K562 (cell line): ENCODE measurements around the gene SFSWAP. TPM values are rescaled to one million over a fixed set of nuclear protein-coding genes. Genes with fewer than 3 reads are reported as not detected.

ENCODE experiments used
- ATAC-seq: fragments of 200-7000 bp; cut with Tn5 transposase; 3 replicates; pipeline ENCODE4 v1.9.1; 2020; ENCODE audit warnings: moderate library complexity
- BruUV-seq: library from RNA; stranded (reverse); fragments of 400-500 nt; replicated peaks from 2 replicates; lab custom pipeline; 2021; lab: Mats Ljungman, UMichigan
- CTCF ChIA-PET: fragments of 300-600 bp; formaldehyde crosslinking; extraction: SDS; loops from one replicate; lab custom pipeline; 2021; ENCODE audit warnings: low intra/inter-chr PET ratio; lab: Yijun Ruan, JAX
- POLR2A ChIA-PET: fragments of 300-600, 350-650 bp; sonication (Branson Sonifier 250); formaldehyde crosslinking; extraction: SDS; loops from one replicate; lab custom pipeline; 2021; ENCODE audit warnings: antibody characterized with exemption, inconsistent platforms; lab: Yijun Ruan, JAX
- DNase-seq, 4 experiments: peaks; one replicate each; pipeline versions ENCODE4 v3.0.0 to v3.0.0-alpha.2; 2011 to 2018; ENCODE audit warnings: low spot score in 3 of 4, mixed read lengths in 3 of 4; ENCODE audit errors: extremely low read depth in 1 of 4
- FAIRE-seq: peaks from 2 replicates; lab custom pipeline; 2011; peaks lifted over from hg19 to GRCh38; lab: Jason Lieb, UNC
- H2AFZ ChIP-seq: 2 replicates; pipeline ENCODE4 v1.6.0; 2011; ENCODE audit warnings: low read depth, low read length, control low read depth, inconsistent platforms
- H3K27ac ChIP-seq: fragments of 200-600 bp; 3 replicates; pipeline ENCODE4 v1.8.0; 2011; ENCODE audit warnings: low read depth, mild to moderate bottlenecking, control low read depth, inconsistent platforms, low read length, moderate library complexity, mixed read lengths; ENCODE audit errors: extremely low read depth
- H3K27me3 ChIP-seq, 2 experiments: fragments of 300-600 bp in 1 of 2; 2 replicates in 1 of 2; 3 replicates in 1 of 2; pipeline versions ENCODE4 v1.6.0 to v1.8.0; 2011; ENCODE audit warnings: inconsistent platforms in 2 of 2, low read length in 2 of 2, mild to moderate bottlenecking in 1 of 2, mixed read lengths in 1 of 2, moderate library complexity in 1 of 2; ENCODE audit not compliant: control insufficient read depth in 2 of 2, insufficient read depth in 2 of 2
- H3K36me3 ChIP-seq: fragments of 300-600 bp; 3 replicates; pipeline ENCODE4 v1.8.0; 2011; ENCODE audit warnings: mild to moderate bottlenecking, low read length, inconsistent platforms; ENCODE audit not compliant: control insufficient read depth, insufficient read depth
- H3K4me1 ChIP-seq, 2 experiments: fragments of 200-600 bp in 1 of 2; replicated peaks in 1 of 2; 2 replicates in 1 of 2; 3 replicates in 1 of 2; pipeline versions ENCODE4 v1.5.1 to v1.8.0; 2011; ENCODE audit warnings: inconsistent platforms in 2 of 2, low read length in 2 of 2, mild to moderate bottlenecking in 1 of 2, mixed read lengths in 1 of 2, moderate library complexity in 1 of 2; ENCODE audit not compliant: control insufficient read depth in 2 of 2, insufficient read depth in 2 of 2
- H3K4me2 ChIP-seq: 2 replicates; pipeline ENCODE4 v1.6.1; 2011; ENCODE audit warnings: low read length, control low read depth, inconsistent platforms, mixed read lengths; ENCODE audit not compliant: insufficient read depth
- H3K4me3 ChIP-seq: fragments of 200-600 bp; sonication (generic), shearing (Covaris generic); 2 replicates; pipeline ENCODE4 v1.5.1; 2016; ENCODE audit warnings: control low read depth, inconsistent platforms
- H3K79me2 ChIP-seq: fragments of 200-600 bp; 3 replicates; pipeline ENCODE4 v1.8.0; 2011; ENCODE audit warnings: low read length, inconsistent platforms; ENCODE audit not compliant: control insufficient read depth, insufficient read depth
- H3K9ac ChIP-seq, 2 experiments: 2 replicates each; pipeline versions ENCODE4 v1.6.0 to v1.6.1; 2011; ENCODE audit warnings: low read depth in 2 of 2, low read length in 2 of 2, control low read depth in 1 of 2, inconsistent platforms in 1 of 2, mild to moderate bottlenecking in 1 of 2, mixed read lengths in 1 of 2; ENCODE audit not compliant: insufficient read depth in 1 of 2
- H3K9me1 ChIP-seq: one replicate; pipeline ENCODE4 v1.6.0; 2011; ENCODE audit warnings: inconsistent platforms, mild to moderate bottlenecking, low read length, moderate library complexity; ENCODE audit not compliant: control insufficient read depth, insufficient read depth
- H3K9me3 ChIP-seq: replicated peaks from 2 replicates; pipeline ENCODE4 v1.5.1; 2011; ENCODE audit warnings: low read depth, low read length, inconsistent platforms; ENCODE audit not compliant: control insufficient read depth, insufficient read depth
- H4K20me1 ChIP-seq: replicated peaks from 2 replicates; pipeline ENCODE4 v1.6.1; 2011; ENCODE audit warnings: low read length, inconsistent platforms, mixed read lengths; ENCODE audit not compliant: control insufficient read depth, insufficient read depth
- ATF7 ChIP-seq: fragments of 450-650 bp; IDR thresholded peaks from 2 replicates; pipeline ENCODE4 v1.7.1; 2014; ENCODE audit warnings: mild to moderate bottlenecking, moderate library complexity
- CC2D1A ChIP-seq: fragments of 450-650 bp; IDR thresholded peaks from 2 replicates; pipeline ENCODE4 v1.6.1; 2017; ENCODE audit warnings: mild to moderate bottlenecking
- CEBPB ChIP-seq: fragments of 450-650 bp; IDR thresholded peaks from 2 replicates; pipeline ENCODE4 v1.6.1; 2016; ENCODE audit warnings: missing genetic modification characterization, missing compliant biosample characterization
- GATA2 ChIP-seq: sonication (generic); formaldehyde crosslinking; IDR thresholded peaks from 2 replicates; pipeline ENCODE4 v1.4.0; 2020; ENCODE audit warnings: mild to moderate bottlenecking, missing genetic modification reagents
- HEY1 ChIP-seq: fragments of 250-450 bp; sonication (Bioruptor Pico); IDR thresholded peaks from 2 replicates; pipeline ENCODE4 v1.5.0; 2020; ENCODE audit warnings: mild to moderate bottlenecking, moderate library complexity, borderline replicate concordance
- KDM2B ChIP-seq: fragments of 250-450 bp; sonication (Bioruptor Pico); IDR thresholded peaks from 2 replicates; pipeline ENCODE4 v1.8.0; 2021; ENCODE audit warnings: mild to moderate bottlenecking, moderate library complexity
- SAP30 ChIP-seq: fragments of 200-600 bp; sonication (generic); IDR thresholded peaks from 2 replicates; pipeline ENCODE4 v1.6.1; 2012; ENCODE audit warnings: borderline replicate concordance, low read depth, mild to moderate bottlenecking, moderate library complexity, low read length, control low read depth, inconsistent platforms; ENCODE audit not compliant: insufficient read depth, poor library complexity, severe bottlenecking
- SUPT5H ChIP-seq: fragments of 450-650 bp; IDR thresholded peaks from 2 replicates; pipeline ENCODE4 v1.6.1; 2016
- ZNF224 ChIP-seq: sonication (generic); formaldehyde crosslinking; IDR thresholded peaks from 2 replicates; pipeline ENCODE4 v1.8.0; 2022; ENCODE audit warnings: mild to moderate bottlenecking, missing genetic modification reagents
- ZNF586 ChIP-seq: fragments of 450-650 bp; formaldehyde crosslinking; conservative IDR thresholded peaks from 2 replicates; pipeline ENCODE4 v1.4.0; 2020; ENCODE audit warnings: mild to moderate bottlenecking, moderate library complexity
- WGBS: fragments of 100-300 bp; shearing (Covaris generic); methylation state at CpG from one replicate; pipeline ENCODE4 v1.1.6; 2016; ENCODE audit warnings: low coverage, mixed read lengths; ENCODE audit not compliant: insufficient coverage; ENCODE audit errors: missing lambda C conversion rate; 5-methylcytosine and 5-hydroxymethylcytosine counted together
- in situ Hi-C: fragments of 300-500 bp; cut with MboI; formaldehyde crosslinking; loops from 4 replicates; pipeline ENCODE4 v1.15.0; 2018; ENCODE audit warnings: inconsistent platforms, mixed read lengths
- intact Hi-C: fragments of 100-400 bp; cut with micrococcal nuclease; formaldehyde crosslinking; loops from 2 replicates; pipeline ENCODE4 v1.14.2; 2022
- polyA plus RNA-seq, 8 experiments: library from polyadenylated mRNA; depleted of rRNA in 4 of 8; stranded (reverse) in 5 of 8; unstranded in 3 of 8; fragments of >200 nt; fragmentation: Nextera tagmentation in 2 of 8; fragmentation: Illumina TruSeq in 1 of 8; extraction: Ambion mirVana in 2 of 8; extraction: Trizol in 1 of 8; gene quantifications; 2 replicates each; pipeline versions ENCODE4 v1.2.1 to v1.2.3, GENCODE V29; 2011 to 2014; ENCODE audit warnings: inconsistent platforms in 1 of 8, missing spikeins in 1 of 8
- total RNA-seq, 7 experiments: library from RNA; depleted of rRNA in 6 of 7; stranded (reverse); fragments of >200 nt in 6 of 7; fragmentation: Illumina TruSeq in 2 of 7; extraction: Trizol in 2 of 7; gene quantifications; 2 replicates each; pipeline versions ENCODE4 v1.2.1 to v1.2.3, GENCODE V29; 2011 to 2021; ENCODE audit warnings: low replicate concordance in 1 of 7
- TF ChIP-seq, protein P1 (sequence below): fragments of 150-350 bp; IDR thresholded peaks from 2 replicates; pipeline ENCODE4 v1.6.1; 2014; ENCODE audit warnings: low read depth, mild to moderate bottlenecking, low read length, borderline replicate concordance
- TF ChIP-seq, protein P2 (sequence below): sonication (generic); formaldehyde crosslinking; IDR thresholded peaks from 2 replicates; pipeline ENCODE4 v1.9.0; 2022; ENCODE audit warnings: mild to moderate bottlenecking, missing genetic modification reagents

Gene SFSWAP
- total and polyA plus RNA-seq, 9 of the 15 experiments (the other 6 are each of a cell fraction or from before 2014, with no cell fraction given), result 2.4 to 60.4 (median 32.6) TPM

DNA sequence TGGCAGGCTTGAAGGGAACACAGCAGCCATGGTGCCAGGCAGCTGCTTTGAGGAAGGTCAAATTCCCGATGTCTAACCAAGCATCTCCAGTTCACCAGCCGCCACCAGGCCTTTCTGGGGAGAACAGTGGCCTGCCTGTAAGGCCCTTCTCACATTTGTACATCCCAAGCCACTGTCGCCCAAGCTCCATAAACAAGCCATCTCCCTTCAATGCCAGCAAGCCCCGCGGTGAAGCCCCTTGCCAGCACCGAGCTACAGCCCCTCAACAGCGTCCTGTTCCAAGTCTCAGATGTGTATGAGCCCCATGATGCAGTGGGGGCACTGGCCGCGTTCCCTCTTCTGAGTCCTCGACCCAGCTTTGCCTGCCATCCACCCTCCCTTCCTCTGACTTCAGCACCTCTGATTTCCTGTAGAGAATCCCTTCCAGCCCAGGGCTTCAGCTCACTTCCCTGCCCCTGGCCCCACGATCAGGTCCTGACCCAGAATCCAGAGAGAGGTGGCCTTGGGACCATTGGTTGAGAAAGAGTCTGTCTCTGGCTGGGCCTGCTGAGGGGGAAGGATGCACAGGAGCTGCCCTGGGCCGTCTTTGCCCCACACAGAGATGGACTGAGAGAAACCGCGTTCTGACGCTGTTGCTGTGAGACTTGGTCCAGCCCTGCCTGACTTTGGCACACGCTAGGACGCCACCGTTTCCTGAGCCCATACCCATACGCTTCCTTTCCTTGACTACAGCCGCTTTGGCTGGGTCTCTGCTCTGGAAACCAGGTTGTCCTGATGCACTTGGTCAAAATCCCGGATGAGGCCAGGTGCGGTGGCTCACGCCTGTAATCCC is 115.4 kb downstream of the SFSWAP start:
- POLR2A ChIA-PET, result interaction anchor here (0.6 to 1.8 kb wide), 7 partner anchors 10 to 256 kb away, joined by 3 to 4 read pairs (median 3); no protein-coding TSS in a partner anchor
- TF ChIP-seq, protein P1, sequence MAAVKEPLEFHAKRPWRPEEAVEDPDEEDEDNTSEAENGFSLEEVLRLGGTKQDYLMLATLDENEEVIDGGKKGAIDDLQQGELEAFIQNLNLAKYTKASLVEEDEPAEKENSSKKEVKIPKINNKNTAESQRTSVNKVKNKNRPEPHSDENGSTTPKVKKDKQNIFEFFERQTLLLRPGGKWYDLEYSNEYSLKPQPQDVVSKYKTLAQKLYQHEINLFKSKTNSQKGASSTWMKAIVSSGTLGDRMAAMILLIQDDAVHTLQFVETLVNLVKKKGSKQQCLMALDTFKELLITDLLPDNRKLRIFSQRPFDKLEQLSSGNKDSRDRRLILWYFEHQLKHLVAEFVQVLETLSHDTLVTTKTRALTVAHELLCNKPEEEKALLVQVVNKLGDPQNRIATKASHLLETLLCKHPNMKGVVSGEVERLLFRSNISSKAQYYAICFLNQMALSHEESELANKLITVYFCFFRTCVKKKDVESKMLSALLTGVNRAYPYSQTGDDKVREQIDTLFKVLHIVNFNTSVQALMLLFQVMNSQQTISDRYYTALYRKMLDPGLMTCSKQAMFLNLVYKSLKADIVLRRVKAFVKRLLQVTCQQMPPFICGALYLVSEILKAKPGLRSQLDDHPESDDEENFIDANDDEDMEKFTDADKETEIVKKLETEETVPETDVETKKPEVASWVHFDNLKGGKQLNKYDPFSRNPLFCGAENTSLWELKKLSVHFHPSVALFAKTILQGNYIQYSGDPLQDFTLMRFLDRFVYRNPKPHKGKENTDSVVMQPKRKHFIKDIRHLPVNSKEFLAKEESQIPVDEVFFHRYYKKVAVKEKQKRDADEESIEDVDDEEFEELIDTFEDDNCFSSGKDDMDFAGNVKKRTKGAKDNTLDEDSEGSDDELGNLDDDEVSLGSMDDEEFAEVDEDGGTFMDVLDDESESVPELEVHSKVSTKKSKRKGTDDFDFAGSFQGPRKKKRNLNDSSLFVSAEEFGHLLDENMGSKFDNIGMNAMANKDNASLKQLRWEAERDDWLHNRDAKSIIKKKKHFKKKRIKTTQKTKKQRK, result no peak
- TF ChIP-seq SAP30, result no peak
- TF ChIP-seq, protein P2, sequence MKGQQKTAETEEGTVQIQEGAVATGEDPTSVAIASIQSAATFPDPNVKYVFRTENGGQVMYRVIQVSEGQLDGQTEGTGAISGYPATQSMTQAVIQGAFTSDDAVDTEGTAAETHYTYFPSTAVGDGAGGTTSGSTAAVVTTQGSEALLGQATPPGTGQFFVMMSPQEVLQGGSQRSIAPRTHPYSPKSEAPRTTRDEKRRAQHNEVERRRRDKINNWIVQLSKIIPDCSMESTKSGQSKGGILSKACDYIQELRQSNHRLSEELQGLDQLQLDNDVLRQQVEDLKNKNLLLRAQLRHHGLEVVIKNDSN, result no peak
- TF ChIP-seq KDM2B (CRISPR knock-in tag), result no peak
- TF ChIP-seq ZNF586 (CRISPR knock-in tag), result no peak
- TF ChIP-seq SUPT5H, result no peak
- TF ChIP-seq HEY1 (CRISPR knock-in tag), result no peak
- no peak for TF ChIP-seq CC2D1A
- no peak for TF ChIP-seq GATA2 (CRISPR knock-in tag)
- no peak for TF ChIP-seq CEBPB (tag)
- TF ChIP-seq ZNF224 (CRISPR knock-in tag), result no peak
- no peak for TF ChIP-seq ATF7
- BruUV-seq, result no TSS peak
- FAIRE-seq, result no peak
- H3K79me2 ChIP-seq, result peaks cover 19% of the 10 kb centered on the region
- H3K4me2 ChIP-seq, result no peak overlapping the region
- DNase-seq, result no peak
- CTCF ChIA-PET, result no interaction called here
- no peak overlapping the region for H2AFZ ChIP-seq
- H3K9me1 ChIP-seq, result no peaks in the 10 kb centered on the region
- no peaks in the 10 kb centered on the region for H3K9me3 ChIP-seq
- intact Hi-C loops (loop anchor here (10.0 kb wide), 1 partner anchor 912 kb away; no protein-coding TSS in a partner anchor), in situ Hi-C loops (loop anchor here (10.0 kb wide), 1 partner anchor 902 kb away; no protein-coding TSS in a partner anchor)
- peaks cover 13 to 47% of the 10 kb centered on the region in 2 experiments for H3K27me3 ChIP-seq
- H3K36me3 ChIP-seq, result no peaks in the 10 kb centered on the region
- ATAC-seq, result no peak
- H3K9ac ChIP-seq, result peak overlapping the region in 1 of 2 experiments; percentile 35; a peak in 1 of 4 replicates
- no peak overlapping the region for H3K27ac ChIP-seq
- 41% methylated on average over 22 of the region's 23 CpGs for WGBS
- no peak overlapping the region for H3K4me3 ChIP-seq
- H4K20me1 ChIP-seq, result 0 out of 2 replicates have a peak, but pooled peaks cover 5% of the 10 kb centered on the region
- H3K4me1 ChIP-seq, result peaks cover 12 to 39% of the 10 kb centered on the region in 2 experiments; a peak in 4 of 5 replicates
